SJCRH30 (cell line): Measurements from ENCODE around the gene CCDC112. TPM values are rescaled to one million over a fixed set of nuclear protein-coding genes. Genes with fewer than 3 reads are reported as not detected.
A peak's percentile ranks its signal among the peaks of the same experiment; 100 is the strongest.
"Not testable (repeated sequence)": the region's sequence is repeated elsewhere in the genome, so short reads cannot be mapped to it uniquely, and the experiment has no call there.

Experiments used
- DNase-seq, 2 experiments: peaks; one replicate each; pipeline ENCODE4 v3.0.0-alpha.2; 2015 to 2020
- H3K27ac ChIP-seq: fragments of 250-450 bp; sonication (Bioruptor Pico); 2 replicates; pipeline ENCODE4 v1.5.1; 2020; ENCODE audit warnings: mild to moderate bottlenecking, moderate library complexity
- H3K27me3 ChIP-seq: fragments of 250-450 bp; sonication (Bioruptor Pico); 2 replicates; pipeline ENCODE4 v1.5.1; 2020; ENCODE audit warnings: mild to moderate bottlenecking, moderate library complexity
- H3K36me3 ChIP-seq: fragments of 250-450 bp; sonication (Bioruptor Pico); 2 replicates; pipeline ENCODE4 v1.5.1; 2020; ENCODE audit warnings: mild to moderate bottlenecking, moderate library complexity
- H3K4me1 ChIP-seq: fragments of 250-450 bp; sonication (Bioruptor Pico); 2 replicates; pipeline ENCODE4 v1.5.1; 2020; ENCODE audit warnings: mild to moderate bottlenecking, moderate library complexity
- H3K4me3 ChIP-seq: fragments of 250-450 bp; sonication (Bioruptor Pico); 2 replicates; pipeline ENCODE4 v1.5.1; 2020; ENCODE audit warnings: mild to moderate bottlenecking, moderate library complexity
- H3K9me3 ChIP-seq: fragments of 250-450 bp; sonication (Bioruptor Pico); replicated peaks from 2 replicates; pipeline ENCODE4 v1.5.1; 2020; ENCODE audit warnings: mild to moderate bottlenecking, moderate library complexity
- total RNA-seq: library from RNA; depleted of rRNA; stranded (reverse); fragments of >200 nt; shearing (Covaris generic); gene quantifications from 2 replicates; pipeline ENCODE4 v1.2.3, GENCODE V29; 2014

Gene CCDC112
- total RNA-seq, 1 experiment from 2014 or later, result 7.4 TPM

DNA sequence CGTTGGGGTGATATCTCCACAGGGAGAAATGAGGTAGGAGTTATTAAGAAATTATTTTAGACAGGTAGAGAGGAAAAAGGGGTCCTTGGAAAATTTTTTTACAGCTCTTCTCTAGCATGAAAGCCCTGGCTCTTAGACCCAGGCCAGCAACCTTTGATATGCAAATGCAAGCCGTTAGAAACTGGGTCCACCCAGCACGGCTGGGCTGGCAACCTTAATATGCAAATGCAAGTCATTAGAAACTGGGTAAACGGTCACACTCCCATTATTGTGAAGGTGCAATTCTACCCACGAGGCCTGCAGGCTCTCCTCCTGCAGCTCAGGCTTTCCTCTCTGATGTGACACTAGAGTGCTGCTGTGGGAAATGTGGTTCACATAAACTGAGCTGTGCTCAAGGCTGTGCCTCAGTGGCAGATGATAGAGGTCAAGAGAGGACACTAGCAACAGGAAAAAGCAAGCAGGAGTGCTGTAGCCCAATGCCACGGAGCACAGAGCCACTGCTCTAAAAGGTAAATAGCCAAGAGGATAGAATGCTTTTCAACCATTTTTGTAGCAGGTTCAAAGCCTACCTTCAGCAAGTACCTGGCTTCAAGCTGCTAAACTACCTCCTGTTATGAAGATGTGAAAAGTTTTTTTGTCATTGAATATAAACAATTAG lies 32.3 kb upstream of the CCDC112 start:
- H3K9me3 ChIP-seq, H3K27ac ChIP-seq, H3K36me3 ChIP-seq, H3K27me3 ChIP-seq, H3K4me1 ChIP-seq, DNase-seq, H3K4me3 ChIP-seq: not testable (repeated sequence)

DNA sequence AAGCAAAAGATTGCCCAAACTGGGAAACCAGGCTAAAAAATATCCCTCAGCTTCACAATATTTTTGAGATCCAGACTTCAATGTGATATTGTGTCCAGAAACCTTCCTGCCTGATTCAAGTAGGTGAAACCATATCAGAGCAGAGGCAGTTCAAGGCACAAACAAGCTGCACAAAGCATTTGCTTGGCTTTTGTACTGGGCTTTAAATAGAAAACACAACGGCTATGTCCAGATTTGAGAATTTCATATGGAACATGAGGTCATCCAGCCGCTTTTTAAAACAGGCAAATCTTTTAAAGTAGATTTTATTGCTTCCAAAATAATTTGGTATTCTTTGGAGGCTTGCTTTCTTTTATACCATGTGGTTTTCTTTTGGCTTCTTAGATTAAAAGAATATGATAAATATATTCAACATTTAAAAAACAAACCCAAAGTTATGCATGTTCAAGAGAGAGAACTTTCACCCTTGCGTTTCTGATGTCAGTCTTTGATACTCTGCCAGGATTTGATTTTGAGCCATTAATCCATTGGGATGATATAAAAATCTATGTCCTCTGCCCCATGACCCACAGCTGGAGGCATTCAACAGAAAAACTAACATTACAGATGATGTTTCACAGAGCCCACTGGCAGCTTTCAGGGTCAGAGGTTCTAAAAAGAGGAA lies 29.0 kb upstream of the CCDC112 start:
- DNase-seq, result no peak
- no peaks in the 10 kb centered on the region for H3K27me3 ChIP-seq
- H3K36me3 ChIP-seq, result no peaks in the 10 kb centered on the region
- H3K4me1 ChIP-seq, result peaks cover 10% of the 10 kb centered on the region
- no peak overlapping the region for H3K4me3 ChIP-seq
- no peak overlapping the region for H3K27ac ChIP-seq
- no peaks in the 10 kb centered on the region for H3K9me3 ChIP-seq

DNA sequence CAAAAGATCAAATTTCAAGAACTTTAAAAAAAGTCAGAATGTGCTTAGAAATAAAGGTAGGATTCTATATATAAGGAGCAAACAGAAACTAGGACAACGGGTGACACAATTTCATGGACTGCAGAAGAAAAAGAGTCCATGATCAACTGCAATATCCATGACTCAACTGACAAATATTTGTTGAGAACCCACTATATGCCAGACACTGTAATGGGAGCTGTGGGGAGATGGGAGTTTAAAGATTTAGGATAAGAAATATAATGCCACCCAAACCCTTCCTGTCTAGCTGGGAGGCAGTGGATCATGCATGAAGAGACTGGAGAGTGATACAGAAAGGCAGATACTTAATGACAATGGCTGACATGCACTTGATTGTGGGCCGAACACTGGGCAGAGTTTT lies 27.6 kb upstream of the CCDC112 start:
- H3K36me3 ChIP-seq, result no peaks in the 10 kb centered on the region
- no peak overlapping the region for H3K4me3 ChIP-seq
- no peak overlapping the region for H3K27ac ChIP-seq
- DNase-seq, result peak; percentile 22 to 50
- peaks cover 10% of the 10 kb centered on the region for H3K4me1 ChIP-seq
- H3K9me3 ChIP-seq, result no peaks in the 10 kb centered on the region
- no peaks in the 10 kb centered on the region for H3K27me3 ChIP-seq

DNA sequence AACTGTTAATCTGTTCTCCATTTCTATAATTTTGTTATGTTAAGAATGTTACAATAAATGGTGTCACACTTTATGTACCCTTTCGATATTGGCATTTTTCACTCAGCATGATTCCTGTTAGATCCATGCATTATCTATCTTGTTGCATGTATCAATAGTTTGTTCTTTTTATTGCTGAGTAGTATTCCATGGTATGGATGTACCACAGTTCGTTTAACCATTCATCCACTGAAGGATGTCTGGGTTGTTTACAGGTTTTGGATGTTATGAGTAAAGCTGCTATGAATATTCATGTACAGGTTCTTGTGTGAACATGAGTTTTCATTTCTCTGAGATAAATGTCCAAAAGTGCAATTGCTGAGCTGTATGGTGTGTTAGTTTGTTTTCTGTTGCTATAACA lies 26.3 kb upstream of the CCDC112 start:
- no peaks in the 10 kb centered on the region for H3K9me3 ChIP-seq
- no peaks in the 10 kb centered on the region for H3K27me3 ChIP-seq
- no peak overlapping the region for H3K27ac ChIP-seq
- no peak for DNase-seq
- peaks cover 10% of the 10 kb centered on the region for H3K4me1 ChIP-seq
- H3K4me3 ChIP-seq, result no peak overlapping the region
- no peaks in the 10 kb centered on the region for H3K36me3 ChIP-seq

DNA sequence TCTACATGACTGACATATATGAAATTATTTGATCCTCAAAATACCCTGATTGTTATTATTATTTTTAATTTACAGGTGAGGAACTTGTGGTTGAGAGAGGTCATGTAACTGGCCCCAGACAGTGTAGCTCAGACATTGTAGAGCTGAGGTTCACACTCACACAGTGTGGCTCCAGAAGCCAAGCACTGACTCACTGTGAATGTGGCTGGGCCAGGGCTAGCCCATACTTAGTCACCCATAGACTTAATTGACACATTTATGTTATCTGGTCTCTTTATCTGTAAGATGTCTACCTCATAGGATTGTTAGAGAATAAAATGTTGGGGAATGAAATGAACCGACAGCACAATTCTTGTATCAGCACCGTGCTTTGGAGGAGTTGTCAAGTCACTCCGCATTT lies 24.9 kb upstream of the CCDC112 start:
- no peaks in the 10 kb centered on the region for H3K27me3 ChIP-seq
- no peak for DNase-seq
- no peaks in the 10 kb centered on the region for H3K36me3 ChIP-seq
- H3K4me3 ChIP-seq, result no peak overlapping the region
- peaks cover 10% of the 10 kb centered on the region for H3K4me1 ChIP-seq
- H3K27ac ChIP-seq, result no peak overlapping the region
- H3K9me3 ChIP-seq, result no peaks in the 10 kb centered on the region

- H3K4me1 ChIP-seq, result peaks cover 10% of the 10 kb centered on the region
- DNase-seq, result no peak
- H3K9me3 ChIP-seq, result no peaks in the 10 kb centered on the region
- H3K4me3 ChIP-seq, result no peak overlapping the region
- no peak overlapping the region for H3K27ac ChIP-seq
- H3K36me3 ChIP-seq, result no peaks in the 10 kb centered on the region
- no peaks in the 10 kb centered on the region for H3K27me3 ChIP-seq
Measured at GRCh38 chr5:115320515-115320914, 24.1 kb upstream of the CCDC112 start.

DNA sequence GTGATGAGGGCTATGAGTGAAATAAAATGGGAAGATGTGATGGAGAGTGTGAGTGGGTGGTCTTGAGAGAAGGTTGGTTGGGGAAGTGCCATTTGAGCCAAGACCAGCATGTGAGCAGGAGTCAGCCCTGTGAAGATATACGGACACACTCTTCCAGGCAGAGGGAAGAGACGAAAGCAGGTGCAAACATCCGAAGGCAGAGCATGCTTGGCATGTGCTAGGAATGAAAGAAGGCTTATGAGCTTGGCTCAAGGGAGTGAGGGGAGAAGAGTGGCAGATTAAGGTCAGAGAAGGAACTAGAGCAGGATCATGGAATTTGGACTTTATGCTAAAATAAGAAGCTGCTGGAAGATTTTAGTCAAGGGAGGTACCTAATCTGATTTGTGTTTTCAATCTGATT lies 23.6 kb upstream of the CCDC112 start:
- no peaks in the 10 kb centered on the region for H3K36me3 ChIP-seq
- DNase-seq, result no peak

GRCh38 chr5:115319007-115319406 lies 22.6 kb upstream of the CCDC112 start:
- H3K4me1 ChIP-seq, result peaks cover 2% of the 10 kb centered on the region; the same call in 1 of the 2 replicates
- H3K36me3 ChIP-seq, result no peaks in the 10 kb centered on the region
- H3K27ac ChIP-seq, result no peak overlapping the region
- no peaks in the 10 kb centered on the region for H3K9me3 ChIP-seq
- no peak overlapping the region for H3K4me3 ChIP-seq
- no peak for DNase-seq
- no peaks in the 10 kb centered on the region for H3K27me3 ChIP-seq

More for the DNA sequence above, 23.6 kb upstream of the CCDC112 start:
- Histone ChIP-seq H3K27ac (no peak overlapping the region), H3K4me3 (no peak overlapping the region), H3K27me3 (no peaks in the 10 kb centered on the region), H3K4me1 (peaks cover 10% of the 10 kb centered on the region), H3K9me3 (no peaks in the 10 kb centered on the region)

GRCh38 chr5:115317736-115318135 lies 21.3 kb upstream of the CCDC112 start:
- Histone ChIP-seq H3K36me3 (no peaks in the 10 kb centered on the region), H3K9me3 (no peaks in the 10 kb centered on the region), H3K27me3 (no peaks in the 10 kb centered on the region), H3K4me1 (no peaks in the 10 kb centered on the region), H3K4me3 (no peak overlapping the region), H3K27ac (no peak overlapping the region)
- no peak for DNase-seq

GRCh38 chr5:115317320-115317719 lies 20.9 kb upstream of the CCDC112 start:
- H3K9me3 ChIP-seq, result no peaks in the 10 kb centered on the region
- no peak for DNase-seq
- H3K27me3 ChIP-seq, result no peaks in the 10 kb centered on the region
- H3K27ac ChIP-seq, result no peak overlapping the region
- no peak overlapping the region for H3K4me3 ChIP-seq
- H3K4me1 ChIP-seq, result no peaks in the 10 kb centered on the region
- H3K36me3 ChIP-seq, result no peaks in the 10 kb centered on the region

GRCh38 chr5:115313632-115314031 lies 17.2 kb upstream of the CCDC112 start:
- H3K27ac ChIP-seq, result no peak overlapping the region
- H3K27me3 ChIP-seq, result no peaks in the 10 kb centered on the region
- no peaks in the 10 kb centered on the region for H3K9me3 ChIP-seq
- no peak overlapping the region for H3K4me3 ChIP-seq
- DNase-seq, result no peak
- H3K36me3 ChIP-seq, result no peaks in the 10 kb centered on the region
- H3K4me1 ChIP-seq, result no peaks in the 10 kb centered on the region

- Histone ChIP-seq H3K36me3 (no peaks in the 10 kb centered on the region), H3K9me3 (no peaks in the 10 kb centered on the region), H3K27ac (no peak overlapping the region), H3K4me3 (no peak overlapping the region), H3K4me1 (no peaks in the 10 kb centered on the region), H3K27me3 (no peaks in the 10 kb centered on the region)
- no peak for DNase-seq
Measured at GRCh38 chr5:115313052-115313451, 16.6 kb upstream of the CCDC112 start.

DNA sequence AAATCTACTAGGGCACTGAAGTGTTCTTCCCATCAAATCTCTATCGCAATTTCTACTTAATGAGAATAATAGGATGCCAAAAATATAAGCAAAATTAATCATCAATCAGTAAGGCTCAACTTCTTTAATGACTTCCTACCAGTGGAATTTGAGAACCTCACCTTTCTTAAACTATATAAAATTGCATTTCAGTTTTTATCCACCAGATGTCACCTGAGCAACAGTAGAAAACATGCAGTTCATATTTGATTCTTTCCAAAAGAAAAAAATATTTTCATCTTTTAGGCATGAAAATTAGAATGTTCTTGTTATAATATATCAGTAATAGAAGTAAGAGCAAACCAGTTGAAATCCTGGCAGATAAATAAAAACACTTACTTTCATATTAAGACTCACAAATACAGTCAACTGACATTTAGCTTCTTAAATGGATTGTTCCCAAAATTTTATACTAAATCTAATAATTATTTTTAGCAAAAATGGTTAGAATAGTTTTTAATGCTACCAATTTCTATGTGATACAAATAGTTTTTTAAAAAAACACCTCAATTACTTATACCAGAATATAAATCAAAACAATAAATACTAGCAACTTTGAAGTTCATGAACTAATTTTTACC lies 13.4 kb upstream of the CCDC112 start:
- Histone ChIP-seq H3K9me3 (no peaks in the 10 kb centered on the region), H3K4me1 (no peaks in the 10 kb centered on the region), H3K4me3 (no peak overlapping the region), H3K27me3 (no peaks in the 10 kb centered on the region), H3K27ac (no peak overlapping the region), H3K36me3 (no peaks in the 10 kb centered on the region)
- DNase-seq, result peak in 1 of 2 experiments; percentile 65

DNA sequence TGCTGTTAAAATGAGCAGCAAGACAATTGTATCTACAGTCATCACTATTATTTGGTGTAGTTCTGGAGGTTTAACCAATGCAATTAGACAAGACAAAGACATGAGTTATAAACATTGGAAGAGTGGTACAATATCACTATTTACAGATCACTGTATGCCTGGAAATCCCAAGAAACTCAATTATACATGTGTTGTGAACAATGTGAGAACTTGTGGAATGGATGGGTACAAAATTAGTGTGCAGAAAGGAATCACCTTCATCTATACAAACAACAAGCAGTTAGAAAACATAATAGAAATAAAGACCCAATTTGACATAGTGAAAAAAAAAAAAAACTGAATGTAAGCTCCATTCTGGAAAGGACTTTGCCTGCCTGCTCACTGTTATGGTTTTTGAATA lies 12.4 kb upstream of the CCDC112 start:
- H3K4me1 ChIP-seq, result no peaks in the 10 kb centered on the region
- no peak overlapping the region for H3K27ac ChIP-seq
- DNase-seq, result no peak
- no peak overlapping the region for H3K4me3 ChIP-seq
- H3K36me3 ChIP-seq, result no peaks in the 10 kb centered on the region
- no peaks in the 10 kb centered on the region for H3K27me3 ChIP-seq
- no peaks in the 10 kb centered on the region for H3K9me3 ChIP-seq

DNA sequence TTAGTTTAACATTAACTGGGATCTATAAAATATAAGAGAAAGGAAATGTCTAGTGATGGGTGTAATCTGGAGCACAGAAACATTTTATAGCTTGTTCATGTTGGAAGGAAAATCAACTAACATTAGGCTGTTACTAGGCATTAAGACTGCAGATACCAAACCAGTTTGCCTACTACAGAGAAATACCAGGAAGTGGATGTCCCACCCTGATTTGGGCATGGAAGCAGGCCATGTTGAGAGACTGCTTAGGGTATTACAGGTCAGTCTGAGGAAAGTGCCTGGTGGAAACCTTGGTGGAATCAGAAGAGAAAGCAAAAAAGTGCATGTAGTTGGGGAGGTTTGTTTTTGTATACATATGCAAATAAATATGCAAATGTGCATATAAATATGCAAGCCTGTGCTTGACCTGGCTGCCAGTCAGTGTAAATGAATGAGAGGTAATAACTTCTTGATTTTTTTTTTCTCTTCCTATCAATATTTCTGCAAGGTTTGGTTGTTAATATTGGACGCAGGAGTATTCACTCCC lies 9.6 kb upstream of the CCDC112 start:
- Histone ChIP-seq H3K27ac (no peak overlapping the region), H3K36me3 (no peaks in the 10 kb centered on the region), H3K27me3 (no peaks in the 10 kb centered on the region), H3K4me3 (no peak overlapping the region), H3K9me3 (no peaks in the 10 kb centered on the region), H3K4me1 (no peaks in the 10 kb centered on the region)
- no peak for DNase-seq
